ENCODE data around the gene PPME1.

Gene PPME1

DNA sequence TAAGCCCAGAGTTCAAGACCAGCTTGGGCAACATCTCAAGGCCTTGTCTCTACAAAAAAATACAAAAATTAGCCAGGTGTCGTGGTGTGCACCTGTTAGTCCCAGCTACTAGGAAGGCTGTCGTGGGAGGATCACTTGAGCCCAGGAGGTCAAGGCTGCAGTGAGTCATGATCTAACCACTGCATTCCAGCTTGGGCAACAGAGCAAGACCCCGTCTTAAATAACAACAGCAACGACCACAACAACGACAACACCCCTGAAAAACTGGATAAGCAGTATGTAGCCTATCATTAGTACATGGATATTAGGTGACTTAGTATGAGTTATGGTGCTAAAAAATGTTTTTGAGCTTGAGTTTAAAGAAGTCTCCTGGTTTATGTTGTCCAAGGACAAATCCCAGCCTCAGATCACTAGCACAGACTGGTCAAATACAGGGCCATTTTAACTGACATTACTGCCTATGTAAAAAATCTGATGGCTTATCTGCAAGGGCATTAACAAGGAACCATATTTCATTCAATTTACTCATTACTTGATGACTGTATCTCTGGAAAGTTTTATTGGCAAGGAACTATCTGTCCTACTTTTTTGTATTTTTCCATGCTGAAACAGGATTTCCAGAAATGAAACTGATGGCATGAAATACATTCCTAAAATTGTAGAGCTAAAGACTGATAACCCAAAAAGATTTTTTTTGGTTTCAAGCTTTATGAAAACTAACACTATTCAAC is 23.7 kb upstream of the PPME1 start:
- POLR2A ChIA-PET: interaction anchor here (0.7 kb wide), 1 partner anchor 23 kb away, joined by 6 read pairs; the partner anchor contains the start of genes C2CD3 and PPME1
- TF ChIP-seq ZNF664 (tag by site-specific recombination; IDR thresholded peaks at IDR 0.05): no peak
- peak; percentile 39; the same call in 1 of the 2 replicates for TF ChIP-seq SP7 (tag by site-specific recombination; IDR thresholded peaks at IDR 0.05)
- Histone ChIP-seq H3K36me3 (ENCODE audit: control insufficient read depth in 2 of 2, insufficient read depth in 1 of 2, low read length in 2 of 2) (no peaks in the 10 kb centered on the region), H3K27ac (ENCODE audit: extremely low read depth, low read depth, low read length) (no peak overlapping the region), H3K4me1 (ENCODE audit: control insufficient read depth, insufficient read depth, low read length) (no peaks in the 10 kb centered on the region), H3K4me3 (ENCODE audit: low read depth, low read length) (no peak overlapping the region), H3K9me3 (ENCODE audit: control insufficient read depth, insufficient read depth, low read depth, low read length) (no peaks in the 10 kb centered on the region)
- CTCF ChIA-PET: interaction anchor here (1.0 to 1.9 kb wide), 2 partner anchors 108 to 184 kb away, joined by 3 to 4 read pairs; no protein-coding TSS in a partner anchor

DNA sequence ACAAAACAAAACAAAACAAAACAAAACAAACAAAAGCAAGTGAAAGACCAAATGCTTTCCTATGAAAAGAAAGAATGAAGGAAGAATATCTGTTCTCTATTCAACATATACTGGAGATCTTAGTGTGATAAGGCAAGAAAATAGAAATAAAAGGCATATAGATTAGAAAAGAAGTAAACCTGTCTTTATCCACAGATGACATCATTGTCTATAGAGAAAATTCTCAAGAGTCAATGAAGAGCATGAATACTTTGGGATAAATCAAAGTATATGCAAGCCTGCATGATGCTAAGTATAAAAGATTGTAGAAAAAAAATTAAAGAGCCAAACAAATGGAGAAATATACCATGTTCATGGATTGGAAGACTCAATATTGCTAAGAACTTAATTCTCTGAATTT is 17.9 kb upstream of the PPME1 start:
- CTCF ChIA-PET: no interaction called here
- POLR2A ChIA-PET: no interaction called here

More for the DNA sequence above, 17.9 kb upstream of the PPME1 start:
- Histone ChIP-seq H3K4me1 (ENCODE audit: control insufficient read depth, insufficient read depth, low read length) (no peaks in the 10 kb centered on the region), H3K4me3 (ENCODE audit: low read depth, low read length) (no peak overlapping the region), H3K9me3 (ENCODE audit: control insufficient read depth, insufficient read depth, low read depth, low read length) (no peaks in the 10 kb centered on the region), H3K36me3 (ENCODE audit: control insufficient read depth in 2 of 2, insufficient read depth in 1 of 2, low read length in 2 of 2) (no peaks in the 10 kb centered on the region), H3K27ac (ENCODE audit: extremely low read depth, low read depth, low read length) (no peak overlapping the region)
- no peak for TF ChIP-seq ZNF416 (tag by site-specific recombination; IDR thresholded peaks at IDR 0.05)
- no peak for TF ChIP-seq ZNF518A (tag by site-specific recombination; conservative IDR thresholded peaks at IDR 0.05; ENCODE audit: low read depth)
- TF ChIP-seq ZNF248 (tag by site-specific recombination; IDR thresholded peaks at IDR 0.05): 0 out of 2 replicates have a peak, but pooled peaks have one; percentile 13
- no peak for TF ChIP-seq ZXDB (tag by site-specific recombination; IDR thresholded peaks at IDR 0.05)
- peak; percentile 62 for TF ChIP-seq ATF2 (tag by site-specific recombination; IDR thresholded peaks at IDR 0.05; ENCODE audit: low read depth)
- no peak for TF ChIP-seq SP2 (tag by site-specific recombination; IDR thresholded peaks at IDR 0.05)
